ENCODE results near the gene COPS3.

GRCh38 chr17:17227608-17228520 lies 53.2 kb downstream of the COPS3 start:
- TF ChIP-seq POLR2A (IDR thresholded peaks at IDR 0.05), result no peak
- TF ChIP-seq CTCF (IDR thresholded peaks at IDR 0.05), result no peak
- TF ChIP-seq POLR2AphosphoS5 (IDR thresholded peaks at IDR 0.05), result no peak
- TF ChIP-seq EP300 (IDR thresholded peaks at IDR 0.05), result no peak

Measured in upper lobe of left lung (tissue), 4 donors.